Esophagus squamous epithelium (tissue), 5 donors: ENCODE data around the gene TEX19. TPM values are rescaled to one million over a fixed set of nuclear protein-coding genes. Genes with fewer than 3 reads are reported as not detected.

Experiments
- DNase-seq: peaks from one replicate; lab custom pipeline; 2025; lab: John Stamatoyannopoulos, UW
- H3K27ac ChIP-seq, 4 donors: fragments of 200-600 bp; sonication (generic); one replicate each; pipeline ENCODE4 v1.5.1; 2016 to 2019; ENCODE audit warnings: mild to moderate bottlenecking in 1 of 4
- H3K27me3 ChIP-seq, 4 donors: fragments of 200-600 bp; sonication (generic); 1 replicate in 3 of 4; 2 replicates in 1 of 4; pipeline versions ENCODE4 v1.5.1 to v1.6.0; 2017 to 2021; ENCODE audit warnings: antibody characterized with exemption in 1 of 4
- H3K36me3 ChIP-seq, 3 donors: fragments of 200-600 bp; sonication (generic); one replicate each; pipeline ENCODE4 v1.5.1; 2016 to 2019
- H3K4me1 ChIP-seq, 3 donors: fragments of 200-600 bp; sonication (generic); one replicate each; pipeline ENCODE4 v1.5.1; 2017 to 2019
- H3K4me3 ChIP-seq, 4 donors: fragments of 200-600 bp; sonication (generic); 1 replicate in 3 of 4; 2 replicates in 1 of 4; pipeline ENCODE4 v1.5.1; 2016 to 2019; ENCODE audit warnings: mild to moderate bottlenecking in 2 of 4, moderate library complexity in 1 of 4
- H3K9me3 ChIP-seq, 3 donors: fragments of 200-600 bp; sonication (generic); one replicate each; pipeline ENCODE4 v1.5.1; 2016 to 2019
- CTCF ChIP-seq, 6 experiments: fragments of 450-650 bp in 4 of 6; fragments of 200-600 bp in 2 of 6; sonication (generic) in 2 of 6; IDR thresholded peaks; one replicate each; pipeline ENCODE4 v1.5.1; 2016 to 2019; ENCODE audit warnings: antibody characterized with exemption in 6 of 6, mild to moderate bottlenecking in 4 of 6, moderate library complexity in 4 of 6
- POLR2A ChIP-seq, 4 donors: fragments of 450-650 bp; IDR thresholded peaks; one replicate each; pipeline ENCODE4 v1.6.1; 2017; ENCODE audit warnings: antibody characterized with exemption in 4 of 4, mild to moderate bottlenecking in 4 of 4, moderate library complexity in 3 of 4
- WGBS, 2 donors: methylation state at CpG; one replicate each; pipeline ENCODE4 v1.1.5; 2018; 5-methylcytosine and 5-hydroxymethylcytosine counted together
- intact Hi-C: fragments of 100-400 bp; cut with DNase I; formaldehyde crosslinking; loops from one replicate; pipeline ENCODE4 v1.15.0; 2022
- total RNA-seq, 4 donors: library from RNA; depleted of rRNA; stranded (reverse); fragments of >200 nt; gene quantifications; one replicate each; pipeline ENCODE4 v1.1.0, GENCODE V29; 2016
- donor health status: DM: yes; HTN: yes; CAD: no.

Gene TEX19
- total RNA-seq, 4 donors from 2014 or later: not detected

GRCh38 chr17:82361885-82362633, 3.0 kb downstream of the TEX19 start:
- intact Hi-C loops: no loop called here
- TF ChIP-seq CTCF (IDR thresholded peaks at IDR 0.05): no peak
- TF ChIP-seq POLR2A (IDR thresholded peaks at IDR 0.05): no peak
- Histone ChIP-seq H3K4me3 (no peak overlapping the region), H3K27me3 (peaks cover 0 to 66% (median 1%) of the 10 kb centered on the region in 4 donors), H3K36me3 (no peaks in the 10 kb centered on the region), H3K4me1 (peaks cover 0 to 13% (median 0%) of the 10 kb centered on the region in 3 donors), H3K9me3 (no peaks in the 10 kb centered on the region), H3K27ac (no peak overlapping the region)
- WGBS, 2 donors: 92 to 100% methylated on average over 1 to 6 of the region's 6 CpGs
- no peak for DNase-seq

- Histone ChIP-seq H3K27me3 (peaks cover 0 to 66% (median 13%) of the 10 kb centered on the region in 4 donors), H3K36me3 (no peaks in the 10 kb centered on the region), H3K4me1 (peaks cover 5 to 16% (median 6%) of the 10 kb centered on the region in 3 donors), H3K9me3 (no peaks in the 10 kb centered on the region), H3K27ac (no peak overlapping the region), H3K4me3 (no peak overlapping the region)
- TF ChIP-seq CTCF (IDR thresholded peaks at IDR 0.05): no peak
- intact Hi-C loops: no loop called here
- DNase-seq: no peak
- 79 to 80% methylated on average over 5 to 6 of the region's 6 CpGs for WGBS, 2 donors
Measured at GRCh38 chr17:82365606-82366295, 6.7 kb downstream of the TEX19 start.

- 43 to 53% methylated on average over 7 of the region's 7 CpGs for WGBS, 2 donors
- Histone ChIP-seq H3K27me3 (peaks cover 4 to 71% (median 21%) of the 10 kb centered on the region in 4 donors), H3K4me1 (peaks cover 11 to 26% (median 16%) of the 10 kb centered on the region in 3 donors), H3K27ac (no peak overlapping the region), H3K36me3 (no peaks in the 10 kb centered on the region), H3K9me3 (no peaks in the 10 kb centered on the region), H3K4me3 (no peak overlapping the region)
- no peak for TF ChIP-seq POLR2A (IDR thresholded peaks at IDR 0.05)
- TF ChIP-seq CTCF (IDR thresholded peaks at IDR 0.05): no peak
- DNase-seq: no peak
- intact Hi-C loops: no loop called here
Measured at GRCh38 chr17:82366749-82367148, 7.7 kb downstream of the TEX19 start.

DNA sequence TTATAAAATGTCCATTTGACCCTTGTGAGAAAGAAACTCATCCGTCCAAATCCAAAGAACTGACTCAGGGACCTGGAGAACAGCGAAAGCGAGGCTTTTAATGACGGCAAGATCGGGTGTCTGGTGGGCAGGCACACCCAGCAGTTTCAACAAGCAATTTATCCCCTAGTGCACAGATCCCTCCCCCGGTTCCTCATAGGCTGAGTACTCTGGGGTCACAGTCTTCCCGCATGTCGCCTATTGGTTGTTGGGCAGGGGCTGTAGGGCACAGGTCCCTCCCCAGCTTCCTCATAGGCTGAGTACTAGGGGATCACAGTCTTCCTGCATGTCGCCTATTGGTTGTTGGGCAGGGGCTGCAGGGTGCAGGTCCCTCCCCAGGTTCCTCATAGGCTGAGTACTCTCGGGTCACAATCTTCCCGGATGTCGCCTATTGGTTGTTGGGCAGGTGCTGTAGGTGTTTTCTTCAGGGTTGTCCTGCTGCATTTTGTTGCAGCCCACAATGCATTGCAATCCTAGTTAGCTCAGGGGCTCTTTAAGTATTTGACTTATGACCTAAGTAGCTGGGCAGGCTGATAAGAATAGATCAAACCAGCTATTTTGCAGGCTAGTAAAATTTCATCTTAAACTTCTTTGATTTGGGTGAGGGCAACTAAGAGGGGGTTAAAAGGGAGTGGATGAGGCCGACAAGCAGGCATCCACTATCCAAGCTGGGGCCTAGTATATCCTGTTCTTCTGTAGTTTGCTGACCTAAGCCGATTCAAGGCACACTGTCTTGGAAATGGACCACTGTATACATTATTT, 8.9 kb downstream of the TEX19 start:
- peaks cover 6 to 77% (median 29%) of the 10 kb centered on the region in 4 donors for H3K27me3 ChIP-seq
- WGBS, 2 donors: 83 to 89% methylated on average over 11 to 13 of the region's 14 CpGs

More for the DNA sequence above, 8.9 kb downstream of the TEX19 start:
- Histone ChIP-seq H3K36me3 (no peaks in the 10 kb centered on the region), H3K9me3 (no peaks in the 10 kb centered on the region), H3K4me3 (no peak overlapping the region), H3K27ac (no peak overlapping the region), H3K4me1 (peaks cover 15 to 33% (median 21%) of the 10 kb centered on the region in 3 donors)
- DNase-seq: no peak
- intact Hi-C loops: no loop called here
- TF ChIP-seq CTCF (IDR thresholded peaks at IDR 0.05) (no peak), POLR2A (IDR thresholded peaks at IDR 0.05) (no peak)
